Dermis lymphatic vessel endothelial cell (primary cell): Measurements from ENCODE around the gene GRSF1. TPM values are rescaled to one million over a fixed set of nuclear protein-coding genes. Genes with fewer than 3 reads are reported as not detected.

Experiments used
- total RNA-seq: library from RNA; depleted of rRNA; stranded (reverse); fragments of >200 nt; gene quantifications from 2 replicates; pipeline ENCODE4 v1.2.1, GENCODE V29; 2014

Gene GRSF1, protein sequence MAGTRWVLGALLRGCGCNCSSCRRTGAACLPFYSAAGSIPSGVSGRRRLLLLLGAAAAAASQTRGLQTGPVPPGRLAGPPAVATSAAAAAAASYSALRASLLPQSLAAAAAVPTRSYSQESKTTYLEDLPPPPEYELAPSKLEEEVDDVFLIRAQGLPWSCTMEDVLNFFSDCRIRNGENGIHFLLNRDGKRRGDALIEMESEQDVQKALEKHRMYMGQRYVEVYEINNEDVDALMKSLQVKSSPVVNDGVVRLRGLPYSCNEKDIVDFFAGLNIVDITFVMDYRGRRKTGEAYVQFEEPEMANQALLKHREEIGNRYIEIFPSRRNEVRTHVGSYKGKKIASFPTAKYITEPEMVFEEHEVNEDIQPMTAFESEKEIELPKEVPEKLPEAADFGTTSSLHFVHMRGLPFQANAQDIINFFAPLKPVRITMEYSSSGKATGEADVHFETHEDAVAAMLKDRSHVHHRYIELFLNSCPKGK
- total RNA-seq, result 56.0 and 75.7 TPM in 2 replicates

DNA sequence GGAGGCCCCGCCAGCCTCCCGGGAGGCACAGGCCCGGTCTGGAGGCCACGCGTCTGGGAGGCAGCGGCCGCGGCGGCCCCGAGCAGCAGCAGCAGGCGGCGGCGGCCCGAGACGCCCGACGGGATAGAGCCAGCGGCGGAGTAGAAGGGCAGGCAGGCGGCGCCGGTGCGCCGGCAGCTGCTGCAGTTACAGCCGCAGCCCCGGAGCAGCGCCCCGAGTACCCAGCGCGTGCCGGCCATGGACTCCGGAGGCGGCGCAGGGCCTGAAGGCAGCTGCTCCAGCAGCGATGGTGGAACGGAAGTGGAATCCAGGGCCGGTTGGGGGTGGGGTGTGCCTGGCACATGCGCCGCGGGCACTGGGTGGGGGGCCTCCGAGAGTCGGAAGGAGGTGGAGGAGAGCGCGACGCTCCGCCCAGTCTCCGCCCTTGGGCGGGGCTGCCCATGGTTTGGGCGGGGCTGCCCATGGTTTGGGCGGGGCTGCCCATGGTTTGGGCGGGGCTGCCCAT is at the start of gene GRSF1:
GRSF1 (minus strand) TSS at position 302 of the 505 bp plus-strand sequence; CDS start at position 239, 63 bp downstream.

Other genes with a start within 250 kb of the GRSF1 start
- not detected in 2 replicates for gene AMBN, start 247.6 kb downstream of the GRSF1 start, total RNA-seq
- gene ENAM, start 211.1 kb downstream of the GRSF1 start, total RNA-seq, result not detected in 2 replicates
- not detected in 2 replicates for gene JCHAIN, start 173.4 kb downstream of the GRSF1 start, total RNA-seq
- gene UTP3, start 151.4 kb downstream of the GRSF1 start, total RNA-seq, result 13.4 and 17.0 TPM in 2 replicates
- gene RUFY3, start 117.9 kb downstream of the GRSF1 start, total RNA-seq, result 35.3 and 52.2 TPM in 2 replicates
- gene MOB1B, start 62.5 kb upstream of the GRSF1 start, total RNA-seq, result 10.0 and 14.2 TPM in 2 replicates
- 20.4 and 21.9 TPM in 2 replicates for gene DCK, start 153.8 kb upstream of the GRSF1 start, total RNA-seq